HCT116 (cell line): Measurements from ENCODE around the gene ERBB2. TPM values are rescaled to one million over a fixed set of nuclear protein-coding genes. Genes with fewer than 3 reads are reported as not detected.

Experiments
- ATAC-seq: fragments of 200-7000 bp; cut with Tn5 transposase; 2 replicates; pipeline ENCODE4 v1.9.1; 2020; ENCODE audit warnings: mild to moderate bottlenecking, moderate library complexity
- BruUV-seq: library from RNA; stranded (reverse); fragments of 400-500 nt; replicated peaks from 2 replicates; lab custom pipeline; 2021; lab: Mats Ljungman, UMichigan
- CTCF ChIA-PET: fragments of 300-600 bp; sonication (Branson Sonifier 250); formaldehyde crosslinking; loops from one replicate; lab custom pipeline; 2021; ENCODE audit warnings: antibody characterized with exemption; lab: Charles Lee
- POLR2A ChIA-PET: fragments of 300-600, 350-600 bp; sonication (Branson Sonifier 250); formaldehyde crosslinking; loops from one replicate; lab custom pipeline; 2021; ENCODE audit warnings: antibody characterized with exemption; lab: Charles Lee
- RAD21 ChIA-PET, 2 experiments: fragments of 300-600 bp; sonication (Branson Sonifier 250); formaldehyde crosslinking; loops; one replicate each; lab custom pipeline; 2023; ENCODE audit warnings: low total read pairs in 2 of 2; ENCODE audit not compliant: uncharacterized antibody in 2 of 2, unreplicated experiment in 2 of 2, low non-redundant PET in 1 of 2; lab: Charles Lee
- DNase-seq: peaks from one replicate; pipeline ENCODE4 v3.0.0-alpha.2; 2010; ENCODE audit warnings: low read depth, low spot score
- H2AFZ ChIP-seq: fragments of 200-600 bp; shearing (Covaris generic), sonication (generic); 2 replicates; pipeline ENCODE4 v1.6.1; 2017; ENCODE audit warnings: low read depth, mixed run types, mixed read lengths, antibody characterized with exemption, low read length; ENCODE audit not compliant: poor library complexity, severe bottlenecking
- H3K27ac ChIP-seq: 2 replicates; pipeline ENCODE4 v1.5.1; 2012; ENCODE audit warnings: low read depth, low read length
- H3K27me3 ChIP-seq: fragments of 200-600 bp; sonication (generic); 2 replicates; pipeline ENCODE4 v1.6.1; 2016; ENCODE audit warnings: mixed run types, low read length, mixed read lengths; ENCODE audit not compliant: insufficient read depth
- H3K36me3 ChIP-seq, 2 experiments: fragments of 200-500 bp in 1 of 2; fragments of 200-600 bp in 1 of 2; sonication (Bioruptor generic) in 1 of 2; sonication (generic) in 1 of 2; 2 replicates each; pipeline versions ENCODE4 v1.5.1 to v1.6.1; 2014 to 2016; ENCODE audit warnings: low read length in 2 of 2, inconsistent platforms in 1 of 2, mixed read lengths in 1 of 2, mixed run types in 1 of 2; ENCODE audit not compliant: insufficient read depth in 2 of 2, control insufficient read depth in 1 of 2
- H3K4me1 ChIP-seq, 2 experiments: fragments of 200-600 bp in 1 of 2; sonication (generic) in 1 of 2; 2 replicates each; pipeline versions ENCODE4 v1.5.1 to v1.6.1; 2012 to 2017; ENCODE audit warnings: low read length in 2 of 2, inconsistent platforms in 1 of 2, mild to moderate bottlenecking in 1 of 2, mixed read lengths in 1 of 2, mixed run types in 1 of 2, moderate library complexity in 1 of 2; ENCODE audit not compliant: insufficient read depth in 2 of 2, control insufficient read depth in 1 of 2
- H3K4me2 ChIP-seq: fragments of 200-600 bp; sonication (generic); 2 replicates; pipeline ENCODE4 v1.6.1; 2017; ENCODE audit warnings: mixed run types, low read length, mixed read lengths
- H3K4me3 ChIP-seq, 2 experiments: fragments of 200-600 bp in 1 of 2; sonication (generic) in 1 of 2; replicated peaks in 1 of 2; 2 replicates each; pipeline ENCODE4 v1.5.1; 2011 to 2016; ENCODE audit warnings: low read length in 2 of 2, control low read depth in 1 of 2, low read depth in 1 of 2, mild to moderate bottlenecking in 1 of 2, mixed read lengths in 1 of 2, mixed run types in 1 of 2
- H3K79me2 ChIP-seq: fragments of 200-600 bp; sonication (generic); 2 replicates; pipeline ENCODE4 v1.6.1; 2017; ENCODE audit warnings: mild to moderate bottlenecking, mixed run types, low read length, moderate library complexity, mixed read lengths; ENCODE audit not compliant: insufficient read depth
- H3K9ac ChIP-seq: fragments of 200-600 bp; sonication (generic); 2 replicates; pipeline ENCODE4 v1.6.1; 2016; ENCODE audit warnings: low read length, mixed read lengths
- H3K9me2 ChIP-seq: fragments of 200-600 bp; sonication (generic), shearing (Covaris generic); 2 replicates; pipeline ENCODE4 v1.6.1; 2017; ENCODE audit warnings: mixed run types, mild to moderate bottlenecking, moderate library complexity; ENCODE audit not compliant: insufficient read depth
- H3K9me3 ChIP-seq, 2 experiments: fragments of 200-500 bp in 1 of 2; fragments of 200-600 bp in 1 of 2; sonication (Bioruptor generic) in 1 of 2; sonication (generic) in 1 of 2; 2 replicates each; pipeline ENCODE4 v1.6.1; 2014 to 2017; ENCODE audit warnings: low read length in 2 of 2, mixed read lengths in 2 of 2, inconsistent platforms in 1 of 2, low read depth in 1 of 2, mild to moderate bottlenecking in 1 of 2, mixed run types in 1 of 2, moderate library complexity in 1 of 2; ENCODE audit not compliant: control insufficient read depth in 1 of 2, insufficient read depth in 1 of 2
- H4K20me1 ChIP-seq: fragments of 200-600 bp; sonication (generic), shearing (Covaris generic); 2 replicates; pipeline ENCODE4 v1.6.1; 2017; ENCODE audit warnings: mixed run types, mild to moderate bottlenecking, moderate library complexity; ENCODE audit not compliant: insufficient read depth
- CBX3 ChIP-seq: IDR thresholded peaks from 2 replicates; pipeline ENCODE4 v1.6.1; 2012; ENCODE audit warnings: low read depth
- EGR1 ChIP-seq: IDR thresholded peaks from 2 replicates; pipeline ENCODE4 v1.6.1; 2012; ENCODE audit warnings: low read depth
- ELF1 ChIP-seq: IDR thresholded peaks from 2 replicates; pipeline ENCODE4 v1.6.1; 2012; ENCODE audit warnings: low read depth, borderline replicate concordance
- EZH2 ChIP-seq: fragments of 200-600 bp; sonication (generic); IDR thresholded peaks from 2 replicates; pipeline ENCODE4 v1.6.1; 2017; ENCODE audit warnings: antibody characterized with exemption, mixed run types
- FOSL1 ChIP-seq: IDR thresholded peaks from 2 replicates; pipeline ENCODE4 v1.6.1; 2012; ENCODE audit warnings: low read depth
- POLR2AphosphoS5 ChIP-seq: IDR thresholded peaks from 2 replicates; pipeline ENCODE4 v1.6.1; 2011; ENCODE audit warnings: mild to moderate bottlenecking, low read depth, low read length, moderate library complexity
- RAD21 ChIP-seq: IDR thresholded peaks from 2 replicates; pipeline ENCODE4 v1.6.1; 2012; ENCODE audit warnings: low read depth, mild to moderate bottlenecking
- SIN3A ChIP-seq: IDR thresholded peaks from 2 replicates; pipeline ENCODE4 v1.6.1; 2012; ENCODE audit warnings: low read depth
- TCF7L2 ChIP-seq: IDR thresholded peaks from 2 replicates; pipeline ENCODE4 v1.7.0; 2011; ENCODE audit warnings: borderline replicate concordance, inconsistent platforms; ENCODE audit not compliant: insufficient read depth, insufficient read length; ENCODE audit errors: extremely low read depth
- YY1 ChIP-seq: IDR thresholded peaks from 2 replicates; pipeline ENCODE4 v1.6.1; 2011; ENCODE audit warnings: low read length, low read depth, moderate library complexity, mild to moderate bottlenecking; ENCODE audit not compliant: insufficient replicate concordance; ENCODE audit errors: extremely low read depth
- ZFX ChIP-seq: fragments of 450-650 bp; IDR thresholded peaks from 2 replicates; pipeline ENCODE4 v1.6.1; 2017
- intact Hi-C: fragments of 100-400 bp; cut with micrococcal nuclease; formaldehyde crosslinking; loops from 2 replicates; pipeline ENCODE4 v1.10.0; 2022
- total RNA-seq: library from RNA; stranded (reverse); gene quantifications from one replicate; pipeline ENCODE4 v1.2.1, GENCODE V29; 2021; ENCODE audit not compliant: unreplicated experiment
- TF ChIP-seq, protein P1 (sequence below), 3 experiments: fragments of 200-600 bp in 1 of 3; sonication (generic) in 1 of 3; IDR thresholded peaks in 2 of 3; conservative IDR thresholded peaks in 1 of 3; 2 replicates each; pipeline ENCODE4 v1.5.1; 2012 to 2017; ENCODE audit warnings: low read depth in 2 of 3, low read length in 2 of 3, antibody characterized with exemption in 1 of 3, borderline replicate concordance in 1 of 3, control low read depth in 1 of 3, mild to moderate bottlenecking in 1 of 3, mixed read lengths in 1 of 3, mixed run types in 1 of 3, moderate library complexity in 1 of 3; ENCODE audit not compliant: insufficient read depth in 1 of 3
- TF ChIP-seq, protein P2 (sequence below): IDR thresholded peaks from 2 replicates; pipeline ENCODE4 v1.6.1; 2011; ENCODE audit warnings: mild to moderate bottlenecking, low read length, moderate library complexity; ENCODE audit not compliant: insufficient replicate concordance; ENCODE audit errors: extremely low read depth

The ERBB2 gene
- total RNA-seq, 1 experiment from 2014 or later: 75.8 TPM

DNA sequence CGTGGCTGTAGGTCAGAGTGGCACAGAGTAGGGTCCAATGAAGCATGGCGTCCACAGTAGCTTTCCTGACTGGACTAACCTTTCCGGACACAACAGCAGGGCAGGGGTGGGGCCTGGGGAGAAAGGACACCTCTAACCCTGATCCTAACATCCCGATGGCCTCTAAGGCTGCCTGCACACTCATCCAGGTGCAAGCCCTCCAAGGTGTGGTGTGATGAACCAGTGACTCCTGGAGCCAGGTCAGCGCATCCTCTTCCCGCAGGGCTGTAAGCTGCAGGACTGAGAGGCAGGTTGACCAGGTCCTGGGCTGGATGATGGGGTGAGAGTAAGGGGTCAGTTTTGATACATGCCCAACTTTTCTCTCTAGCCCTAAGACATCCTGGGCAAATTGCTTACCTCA, 3.1 kb upstream of the ERBB2 start:
- Histone ChIP-seq H3K9me3 (no peaks in the 10 kb centered on the region), H3K36me3 (no peaks in the 10 kb centered on the region), H3K79me2 (peaks cover 18% of the 10 kb centered on the region), H3K4me1 (peaks cover 15 to 24% of the 10 kb centered on the region in 2 experiments; a peak in 3 of 4 replicates), H2AFZ (no peak overlapping the region), H3K9ac (no peak overlapping the region), H3K4me2 (no peak overlapping the region), H3K9me2 (no peaks in the 10 kb centered on the region), H4K20me1 (no peaks in the 10 kb centered on the region), H3K27ac (no peak overlapping the region), H3K27me3 (no peaks in the 10 kb centered on the region), H3K4me3 (no peak overlapping the region)
- intact Hi-C loops: no loop called here
- ChIA-PET CTCF (no interaction called here), RAD21 (no interaction called here), POLR2A (interaction anchor here (2.7 kb wide), 1 partner anchor 9 kb away, joined by 7 read pairs; the partner anchor contains the start of gene PGAP3)
- ATAC-seq: no peak
- no peak for DNase-seq
- TF ChIP-seq ZFX (no peak), SIN3A (no peak)
- TF ChIP-seq, protein P1, sequence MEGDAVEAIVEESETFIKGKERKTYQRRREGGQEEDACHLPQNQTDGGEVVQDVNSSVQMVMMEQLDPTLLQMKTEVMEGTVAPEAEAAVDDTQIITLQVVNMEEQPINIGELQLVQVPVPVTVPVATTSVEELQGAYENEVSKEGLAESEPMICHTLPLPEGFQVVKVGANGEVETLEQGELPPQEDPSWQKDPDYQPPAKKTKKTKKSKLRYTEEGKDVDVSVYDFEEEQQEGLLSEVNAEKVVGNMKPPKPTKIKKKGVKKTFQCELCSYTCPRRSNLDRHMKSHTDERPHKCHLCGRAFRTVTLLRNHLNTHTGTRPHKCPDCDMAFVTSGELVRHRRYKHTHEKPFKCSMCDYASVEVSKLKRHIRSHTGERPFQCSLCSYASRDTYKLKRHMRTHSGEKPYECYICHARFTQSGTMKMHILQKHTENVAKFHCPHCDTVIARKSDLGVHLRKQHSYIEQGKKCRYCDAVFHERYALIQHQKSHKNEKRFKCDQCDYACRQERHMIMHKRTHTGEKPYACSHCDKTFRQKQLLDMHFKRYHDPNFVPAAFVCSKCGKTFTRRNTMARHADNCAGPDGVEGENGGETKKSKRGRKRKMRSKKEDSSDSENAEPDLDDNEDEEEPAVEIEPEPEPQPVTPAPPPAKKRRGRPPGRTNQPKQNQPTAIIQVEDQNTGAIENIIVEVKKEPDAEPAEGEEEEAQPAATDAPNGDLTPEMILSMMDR (IDR thresholded peaks at IDR 0.05 in 2 of 3, conservative IDR thresholded peaks at IDR 0.05 in 1 of 3; ENCODE audit: borderline replicate concordance in 1 of 3, insufficient read depth in 1 of 3, low read depth in 2 of 3, low read length in 2 of 3): no peak
- BruUV-seq: no TSS peak

DNA sequence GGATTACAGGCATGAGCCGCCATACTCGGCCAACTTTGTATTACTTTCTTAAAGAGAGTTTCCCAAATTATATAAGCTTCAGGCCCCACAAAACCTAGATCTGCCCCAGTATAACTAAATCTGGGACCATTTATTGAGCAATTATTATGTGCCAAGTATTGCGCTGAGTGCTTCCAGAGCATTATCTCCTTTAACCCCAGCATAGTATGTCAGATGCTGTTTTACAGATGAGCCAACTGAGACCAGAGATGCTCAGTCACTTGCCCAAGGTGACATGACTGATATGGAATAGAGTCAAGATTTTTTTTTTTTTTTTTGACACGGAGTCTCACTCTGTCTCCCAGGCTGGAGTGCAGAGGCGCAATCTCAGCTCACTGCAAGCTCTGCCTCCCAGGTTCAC, 1.9 kb upstream of the ERBB2 start:
- no TSS peak for BruUV-seq
- DNase-seq (no peak), ATAC-seq (no peak)
- Histone ChIP-seq H3K4me1 (peaks cover 15 to 32% of the 10 kb centered on the region in 2 experiments; a peak in 3 of 4 replicates), H3K36me3 (no peaks in the 10 kb centered on the region), H3K27me3 (no peaks in the 10 kb centered on the region), H2AFZ (no peak overlapping the region), H3K79me2 (peaks cover 30% of the 10 kb centered on the region), H3K9me3 (no peaks in the 10 kb centered on the region), H3K27ac (no peak overlapping the region), H3K4me2 (no peak overlapping the region), H3K9ac (no peak overlapping the region), H4K20me1 (no peaks in the 10 kb centered on the region), H3K4me3 (no peak overlapping the region), H3K9me2 (no peaks in the 10 kb centered on the region)
- POLR2A ChIA-PET: interaction anchor here (2.7 kb wide), 1 partner anchor 11 kb away, joined by 7 read pairs; the partner anchor contains the start of gene PGAP3
- CTCF ChIA-PET: no interaction called here
- intact Hi-C loops: no loop called here
- RAD21 ChIA-PET: no interaction called here
- TF ChIP-seq FOSL1 (no peak), ZFX (no peak), TCF7L2 (no peak), YY1 (no peak), POLR2AphosphoS5 (no peak), EGR1 (no peak), EZH2 (no peak), SIN3A (no peak), ELF1 (no peak), RAD21 (no peak), CBX3 (no peak)
- TF ChIP-seq, protein P1 (IDR thresholded peaks at IDR 0.05 in 2 of 3, conservative IDR thresholded peaks at IDR 0.05 in 1 of 3; ENCODE audit: borderline replicate concordance in 1 of 3, insufficient read depth in 1 of 3, low read depth in 2 of 3, low read length in 2 of 3): no peak
- TF ChIP-seq, protein P2, sequence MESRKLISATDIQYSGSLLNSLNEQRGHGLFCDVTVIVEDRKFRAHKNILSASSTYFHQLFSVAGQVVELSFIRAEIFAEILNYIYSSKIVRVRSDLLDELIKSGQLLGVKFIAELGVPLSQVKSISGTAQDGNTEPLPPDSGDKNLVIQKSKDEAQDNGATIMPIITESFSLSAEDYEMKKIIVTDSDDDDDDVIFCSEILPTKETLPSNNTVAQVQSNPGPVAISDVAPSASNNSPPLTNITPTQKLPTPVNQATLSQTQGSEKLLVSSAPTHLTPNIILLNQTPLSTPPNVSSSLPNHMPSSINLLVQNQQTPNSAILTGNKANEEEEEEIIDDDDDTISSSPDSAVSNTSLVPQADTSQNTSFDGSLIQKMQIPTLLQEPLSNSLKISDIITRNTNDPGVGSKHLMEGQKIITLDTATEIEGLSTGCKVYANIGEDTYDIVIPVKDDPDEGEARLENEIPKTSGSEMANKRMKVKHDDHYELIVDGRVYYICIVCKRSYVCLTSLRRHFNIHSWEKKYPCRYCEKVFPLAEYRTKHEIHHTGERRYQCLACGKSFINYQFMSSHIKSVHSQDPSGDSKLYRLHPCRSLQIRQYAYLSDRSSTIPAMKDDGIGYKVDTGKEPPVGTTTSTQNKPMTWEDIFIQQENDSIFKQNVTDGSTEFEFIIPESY: no peak
